ENCODE results near the gene ZNF283.

The ZNF283 gene

DNA sequence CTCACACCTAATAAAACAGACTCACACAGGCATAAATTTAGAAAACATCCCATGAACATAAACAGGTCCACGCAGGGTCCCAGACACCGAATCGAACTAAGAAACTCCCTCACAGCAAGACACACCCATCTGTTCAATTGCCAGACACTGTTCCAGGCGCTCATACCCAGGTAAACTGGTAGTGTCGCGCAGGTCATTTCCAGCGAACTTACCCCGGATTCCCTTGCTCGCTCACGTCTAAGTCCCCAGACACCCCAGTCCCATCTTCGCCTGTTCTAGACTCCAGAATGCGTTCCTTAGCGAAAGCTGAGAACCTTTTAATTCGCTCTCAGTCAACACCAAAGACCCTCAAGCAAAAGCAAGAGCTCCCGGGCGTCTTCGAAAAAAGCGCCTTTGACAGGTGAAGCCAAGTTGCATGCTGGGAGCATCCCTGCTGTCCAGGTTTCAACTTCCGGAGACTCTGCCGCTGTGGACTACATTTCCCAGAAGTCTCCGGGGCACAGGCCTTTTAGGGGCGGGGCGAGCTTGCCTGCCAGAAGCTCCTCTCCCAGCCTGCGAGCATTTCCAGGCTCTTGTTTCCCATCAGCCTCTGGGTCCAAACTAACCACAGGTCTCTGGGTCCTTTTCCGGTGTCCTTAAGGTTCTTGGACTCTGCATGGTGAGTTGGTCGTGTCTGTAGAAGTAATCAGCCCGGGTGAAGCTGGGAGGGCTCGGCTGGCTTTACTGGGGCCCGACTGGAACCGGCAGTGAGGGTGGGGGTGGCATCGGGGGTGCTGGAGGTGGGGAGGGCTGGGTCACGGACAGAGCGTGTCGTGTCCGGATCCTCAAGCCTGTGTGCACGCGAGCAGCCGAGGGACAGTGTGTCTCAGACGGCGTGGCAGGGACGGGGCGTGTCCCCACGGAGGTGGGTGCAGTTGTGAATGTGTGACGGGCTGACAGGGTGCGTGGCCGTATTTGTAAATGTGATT is at the start of gene ZNF283:
ZNF283 (plus strand) TSS at position 535 of the 968 bp plus-strand sequence. CDS start 6,184 bp downstream, outside the sequence.
- peak; percentile 52 to 72 for DNase-seq (ENCODE audit: low read depth in 2 of 2)

DNA sequence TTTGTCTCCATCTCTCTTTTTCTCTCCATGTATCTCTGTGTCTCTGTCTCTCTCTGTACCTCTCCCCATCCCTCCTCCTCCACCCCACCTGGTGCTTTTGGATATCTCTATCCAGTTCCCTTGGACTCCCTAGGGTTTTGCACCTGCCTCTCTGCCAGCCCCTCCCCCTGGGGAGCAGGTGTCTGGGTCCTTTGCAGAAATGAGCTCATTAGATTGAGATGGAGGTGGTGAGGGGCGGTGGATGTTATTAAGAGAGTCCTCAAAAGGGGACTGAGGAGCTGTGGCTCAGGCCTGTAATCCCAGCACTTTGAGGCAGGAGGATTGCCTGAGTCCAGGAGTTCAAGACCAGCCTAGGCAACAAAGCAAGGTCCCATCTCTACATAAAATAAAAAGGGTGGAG is 48.5 kb upstream of the ZNF283 start:
- no peak for DNase-seq (ENCODE audit: low read depth in 2 of 2)

DNA sequence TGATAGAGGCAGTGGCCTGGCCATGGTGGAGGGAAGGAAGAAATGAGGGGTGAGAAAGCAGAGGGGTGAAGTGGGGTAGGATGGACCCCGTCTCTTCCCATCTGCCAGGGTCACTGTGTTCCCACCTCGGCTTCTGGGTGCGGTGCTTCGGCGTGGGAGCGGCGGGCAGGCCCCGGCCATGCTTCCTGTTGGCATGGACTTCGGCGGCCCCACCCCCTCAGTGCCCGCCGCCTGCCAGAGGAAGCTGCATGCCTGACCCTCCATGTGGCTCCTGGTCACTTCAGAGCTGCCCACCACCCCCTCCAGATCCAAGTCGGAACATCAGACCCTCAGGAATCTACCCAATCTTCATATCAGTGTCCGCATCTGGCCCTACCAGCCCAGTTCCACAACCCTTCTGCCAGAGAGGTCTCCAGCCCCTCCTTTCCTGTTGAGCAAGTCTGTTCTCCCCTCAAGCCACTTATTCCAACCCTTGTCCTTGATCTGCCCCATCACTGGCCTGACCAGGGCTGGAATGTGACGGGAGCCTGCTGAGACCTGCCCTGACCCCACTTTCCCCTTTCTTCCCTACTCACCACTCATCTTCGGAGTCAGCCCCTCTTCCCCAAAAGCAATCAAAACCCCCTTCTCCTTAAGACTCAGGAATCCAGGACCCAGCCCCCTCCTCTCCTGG is 47.8 kb upstream of the ZNF283 start:
- DNase-seq (ENCODE audit: low read depth in 2 of 2), result no peak

DNA sequence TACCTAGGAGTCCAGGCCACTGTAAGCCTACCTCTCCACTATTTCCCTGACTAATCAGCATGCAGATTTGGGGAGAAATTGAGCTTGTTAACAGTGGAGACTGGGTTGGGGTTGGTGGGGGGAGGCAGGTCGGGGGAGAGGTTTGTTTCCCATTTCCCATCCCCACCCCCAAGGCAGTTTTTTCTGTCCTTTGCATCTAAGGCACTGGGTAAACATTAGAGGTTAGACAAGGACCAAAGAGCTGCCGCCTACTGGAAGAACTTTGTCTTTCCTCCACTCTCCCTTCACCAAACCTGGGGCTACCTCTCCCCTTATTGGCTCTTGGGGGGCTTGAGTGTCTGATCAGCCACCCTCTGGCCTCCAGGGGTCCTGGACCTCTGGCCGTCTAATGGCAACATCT is 47.3 kb upstream of the ZNF283 start:
- DNase-seq (ENCODE audit: low read depth in 2 of 2), result no peak

DNA sequence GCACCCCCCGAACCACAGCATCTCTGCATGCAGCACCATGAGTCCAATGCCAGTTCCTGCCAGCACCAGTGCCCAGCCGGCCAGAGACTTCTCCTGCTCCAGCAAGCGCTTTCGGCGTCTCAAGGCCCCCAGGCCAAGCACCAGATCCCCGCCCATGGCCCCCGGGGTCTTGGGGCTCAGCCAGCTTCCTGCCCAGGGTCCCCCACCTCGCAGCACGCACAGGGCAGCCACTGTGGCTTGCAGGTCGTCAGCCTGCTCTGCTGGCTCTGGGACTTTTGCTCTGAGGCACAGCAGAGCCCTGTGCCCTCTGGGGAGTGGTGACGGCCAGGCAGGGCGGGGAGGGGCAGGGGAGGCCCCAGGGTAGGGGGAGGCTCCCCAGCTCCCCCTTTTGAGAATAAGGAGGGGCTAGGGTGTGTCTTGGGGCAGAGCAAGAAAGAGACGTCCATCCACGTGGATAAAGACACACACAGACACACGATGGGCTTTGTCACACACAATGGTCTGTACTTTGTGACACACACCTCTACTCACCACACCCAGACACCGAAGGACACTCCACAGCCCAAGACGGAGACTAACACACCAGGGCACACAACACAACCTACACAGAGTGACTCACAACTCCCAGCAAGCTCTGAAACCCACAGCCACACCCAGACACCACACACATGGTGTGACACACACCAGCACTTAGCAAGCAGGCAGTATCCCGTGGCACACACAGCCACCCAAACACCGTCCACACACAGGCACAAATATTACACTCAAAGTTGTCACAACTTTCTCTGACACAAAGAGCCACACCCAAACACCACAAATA is 46.2 kb upstream of the ZNF283 start, which contains the start of gene KCNN4:
KCNN4 (minus strand) TSS at position 268 of the 820 bp plus-strand sequence; CDS start at position 156, 112 bp downstream.
- DNase-seq (ENCODE audit: low read depth in 2 of 2), result no peak

DNA sequence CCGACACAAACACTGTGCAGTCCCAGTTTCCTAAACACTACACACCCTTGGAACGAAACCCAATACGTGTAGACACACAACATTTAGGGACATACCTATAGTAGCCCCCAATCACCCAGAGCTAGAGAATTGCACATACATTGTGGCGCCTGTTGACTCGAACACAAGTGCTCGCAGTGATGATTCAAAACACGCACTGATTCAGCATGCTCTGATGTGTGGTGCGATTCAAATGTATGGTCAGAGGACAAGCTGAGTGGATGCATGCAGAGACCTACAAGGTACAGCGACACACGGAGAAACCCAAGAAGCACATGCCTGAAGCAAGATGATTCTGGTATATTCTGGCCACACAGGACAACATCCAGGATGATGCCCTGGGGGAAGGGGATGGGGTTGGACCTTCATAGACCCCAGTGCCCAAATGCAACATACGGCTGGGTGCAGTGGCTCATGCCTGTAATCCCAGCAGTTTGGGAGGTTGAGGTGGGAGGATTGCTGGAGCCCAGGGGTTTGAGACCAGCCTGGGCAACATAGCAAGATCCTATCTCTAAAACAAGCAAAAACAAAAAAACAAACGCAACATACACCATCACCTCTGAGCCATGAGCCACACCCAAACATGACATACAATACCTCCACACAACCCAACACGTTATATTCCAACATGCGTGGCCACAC is 45.4 kb upstream of the ZNF283 start:
- no peak for DNase-seq (ENCODE audit: low read depth in 2 of 2)

DNA sequence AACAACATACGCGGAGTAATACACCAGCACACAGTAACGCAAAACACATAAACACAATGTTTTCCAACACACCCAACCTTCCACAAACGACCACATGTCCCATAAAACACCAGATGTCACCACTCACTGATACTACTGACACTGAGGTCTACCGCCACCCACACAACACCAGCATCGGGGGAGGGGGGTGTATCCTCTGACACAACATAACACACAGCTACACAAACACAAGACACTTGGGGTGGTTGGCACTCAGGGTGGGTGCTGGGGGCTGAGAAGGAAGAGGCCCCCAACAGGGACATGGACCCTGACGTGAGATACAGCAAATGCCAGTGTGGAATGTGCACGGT is 44.8 kb upstream of the ZNF283 start:
- DNase-seq (ENCODE audit: low read depth in 2 of 2), result no peak

DNA sequence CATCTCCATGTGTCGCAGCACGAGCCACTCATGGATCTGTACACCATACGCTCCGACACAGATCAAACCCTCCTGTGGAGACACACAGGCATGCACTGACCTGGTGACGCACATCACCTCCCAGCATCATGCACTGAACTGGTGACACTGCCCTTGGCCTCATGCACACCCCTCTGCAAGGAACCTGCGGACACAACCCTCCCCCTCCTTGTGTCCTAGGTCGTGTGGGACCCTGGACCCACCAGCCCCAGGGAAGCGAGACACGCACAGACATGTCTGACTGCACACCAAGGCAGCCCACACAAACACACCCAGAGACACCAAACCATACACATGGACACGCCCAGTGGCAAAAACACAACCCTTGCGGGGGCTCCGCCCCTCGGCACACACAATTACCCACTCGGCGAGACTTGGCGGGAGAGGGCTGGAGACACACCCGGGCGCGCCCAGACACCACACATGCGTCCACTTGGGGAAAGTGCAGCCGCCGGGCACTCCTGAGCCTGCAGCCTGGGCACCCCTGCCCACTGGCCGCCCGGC is 44.4 kb upstream of the ZNF283 start:
- DNase-seq (ENCODE audit: low read depth in 2 of 2), result no peak

DNA sequence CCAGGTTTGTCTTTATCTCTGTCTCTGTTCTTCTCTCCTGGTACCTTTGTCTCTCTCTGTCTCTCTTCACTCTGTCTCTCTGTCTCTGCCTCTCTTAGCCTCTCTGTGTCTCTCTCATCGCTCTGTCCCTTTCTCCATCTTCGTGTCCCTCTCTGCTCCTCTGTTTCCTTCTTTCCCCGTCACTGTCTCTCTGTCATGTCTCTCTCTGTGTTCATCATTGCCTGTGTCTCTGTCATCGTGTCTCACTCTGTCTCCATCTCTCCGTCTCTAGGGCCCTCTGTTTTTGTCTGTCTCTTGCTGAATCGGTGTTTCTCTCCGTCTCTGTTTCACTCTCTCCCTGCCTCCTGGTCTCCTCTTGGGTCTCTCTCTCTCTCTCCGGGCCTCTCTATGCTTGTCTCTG is 43.5 kb upstream of the ZNF283 start:
- DNase-seq (ENCODE audit: low read depth in 2 of 2), result no peak

DNA sequence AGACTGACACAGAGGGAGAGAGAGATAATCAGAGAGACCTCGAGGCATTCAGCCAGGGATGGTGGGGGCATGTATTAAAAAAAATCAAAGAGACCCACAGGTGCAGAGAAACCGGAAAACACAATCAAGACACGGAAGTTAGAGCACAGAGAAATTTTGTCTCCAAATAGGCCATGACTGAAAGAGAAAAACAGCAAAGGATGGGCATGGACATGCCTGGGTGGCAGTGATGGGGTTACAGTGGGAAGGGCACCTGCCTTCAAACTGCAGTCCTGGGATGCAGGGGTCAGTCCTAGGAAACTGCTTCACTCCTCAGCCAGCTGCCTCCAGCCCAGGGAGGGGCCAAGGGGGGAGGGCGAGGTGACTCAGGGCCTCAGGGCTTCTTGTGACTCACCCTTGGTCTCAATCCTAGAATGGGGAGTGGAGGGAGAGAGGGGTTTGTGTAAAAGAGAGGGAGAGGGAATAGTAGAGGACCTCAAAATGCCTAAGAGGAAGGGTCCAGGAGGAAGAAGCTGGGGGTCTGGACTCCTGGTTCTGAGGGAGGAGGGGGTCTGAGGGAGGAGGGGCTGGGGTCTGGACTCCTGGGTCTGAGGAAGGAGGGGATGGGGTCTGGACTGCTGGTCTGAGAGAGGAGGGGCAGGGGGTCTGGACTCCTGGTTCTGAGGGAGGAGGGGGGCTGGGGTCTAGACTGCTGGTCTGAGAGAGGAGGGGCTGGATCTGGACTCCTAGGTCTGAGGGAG is 42.7 kb upstream of the ZNF283 start:
- DNase-seq (ENCODE audit: low read depth in 2 of 2), result no peak

DNA sequence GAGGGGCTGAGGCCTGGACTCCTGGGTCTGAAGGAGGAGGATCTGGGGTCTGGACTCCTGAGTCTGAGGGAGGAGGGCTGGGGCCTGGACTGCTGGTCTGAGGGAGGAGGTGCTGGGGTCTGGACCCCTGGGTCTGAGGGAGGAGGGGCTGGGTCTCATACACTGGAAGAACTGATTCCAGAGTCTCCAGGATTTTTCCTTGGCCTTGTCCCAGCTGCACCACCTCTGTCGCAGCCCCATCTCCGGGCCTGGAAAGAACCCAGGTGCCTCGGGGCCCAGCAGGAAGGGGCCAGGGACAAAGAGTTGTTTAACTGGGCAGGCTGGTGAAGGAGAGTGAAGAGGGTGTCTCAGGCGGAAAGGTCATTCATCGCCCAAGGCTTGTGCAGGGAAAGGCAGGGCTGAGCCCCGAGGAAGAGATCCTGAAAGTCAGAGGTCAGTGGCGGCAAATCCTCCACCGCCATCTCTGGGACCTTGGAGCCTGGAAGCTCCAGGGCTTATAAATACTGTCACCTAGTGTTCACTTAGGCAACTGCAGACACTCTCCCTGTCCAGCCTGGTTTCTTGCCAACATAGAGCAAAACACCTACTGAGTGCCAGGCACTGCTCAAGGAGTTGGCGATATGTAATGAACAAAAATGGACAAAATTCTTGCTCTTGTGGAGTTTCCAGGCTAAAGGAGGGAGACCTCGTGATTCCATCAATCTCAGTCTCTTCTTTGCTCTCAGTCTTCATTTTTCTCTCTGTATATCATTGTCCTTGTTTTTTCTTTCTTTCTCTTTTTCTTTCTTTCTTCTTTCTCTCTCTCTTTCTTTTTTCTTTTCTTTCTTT is 41.9 kb upstream of the ZNF283 start:
- DNase-seq (ENCODE audit: low read depth in 2 of 2), result no peak

DNA sequence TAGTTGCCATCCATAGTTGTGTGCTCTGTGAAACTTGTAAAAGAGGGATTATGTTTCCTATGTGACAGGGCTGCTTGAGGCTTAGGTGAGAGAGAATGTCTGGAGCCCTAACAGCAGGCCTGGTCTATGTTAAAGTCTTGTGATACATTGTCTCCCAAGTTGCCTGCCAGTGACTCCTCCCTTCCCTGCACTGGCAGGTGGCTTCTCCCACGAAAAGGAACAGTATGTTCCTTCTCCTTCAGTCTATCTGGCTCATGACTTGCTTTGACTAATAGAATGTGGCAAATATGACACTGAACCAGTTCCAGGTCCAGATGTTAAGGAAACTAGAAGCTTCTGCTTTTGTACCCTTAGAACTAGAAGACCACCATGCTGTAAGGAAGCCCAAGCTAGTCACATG is 40.5 kb upstream of the ZNF283 start:
- no peak for DNase-seq (ENCODE audit: low read depth in 2 of 2)

DNA sequence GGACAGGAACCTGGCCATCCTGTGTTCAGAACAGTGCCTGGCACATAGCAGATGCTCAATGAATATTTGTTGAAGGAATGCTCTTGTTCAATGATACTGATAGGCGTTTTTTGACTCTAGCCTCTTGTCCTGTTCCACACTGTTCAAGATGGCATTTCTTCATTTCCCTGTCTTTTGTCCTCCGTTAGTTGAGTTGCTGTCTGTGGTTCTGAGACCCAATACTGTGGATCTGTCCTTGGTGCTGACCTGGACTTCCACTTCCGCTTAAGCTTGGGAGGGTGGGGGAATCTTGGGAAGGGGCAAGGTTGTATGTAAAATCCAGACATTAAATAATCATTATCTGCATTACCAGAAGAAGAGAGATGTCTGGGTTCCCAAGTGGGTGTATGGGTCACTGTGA is 38.1 kb upstream of the ZNF283 start:
- no peak for DNase-seq (ENCODE audit: low read depth in 2 of 2)

DNA sequence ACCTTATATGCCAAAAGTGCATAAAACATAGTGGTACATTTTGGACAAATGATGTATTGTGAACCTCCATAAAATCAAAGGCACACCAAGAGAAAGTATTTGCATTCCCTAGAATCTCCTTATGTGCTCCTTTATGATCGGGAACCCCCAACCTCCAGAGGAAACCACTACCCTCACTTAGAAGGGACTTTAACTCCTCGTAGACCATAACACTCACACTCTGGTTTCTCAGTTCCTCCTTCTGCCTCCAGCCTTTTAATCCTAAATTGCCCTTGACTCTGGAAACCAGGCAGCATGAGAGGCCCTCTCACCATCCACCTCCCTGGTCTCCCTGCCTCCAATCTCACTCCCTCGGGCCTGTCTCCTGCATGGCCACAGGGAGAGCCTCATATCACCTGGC is 36.5 kb upstream of the ZNF283 start:
- no peak for DNase-seq (ENCODE audit: low read depth in 2 of 2)

DNA sequence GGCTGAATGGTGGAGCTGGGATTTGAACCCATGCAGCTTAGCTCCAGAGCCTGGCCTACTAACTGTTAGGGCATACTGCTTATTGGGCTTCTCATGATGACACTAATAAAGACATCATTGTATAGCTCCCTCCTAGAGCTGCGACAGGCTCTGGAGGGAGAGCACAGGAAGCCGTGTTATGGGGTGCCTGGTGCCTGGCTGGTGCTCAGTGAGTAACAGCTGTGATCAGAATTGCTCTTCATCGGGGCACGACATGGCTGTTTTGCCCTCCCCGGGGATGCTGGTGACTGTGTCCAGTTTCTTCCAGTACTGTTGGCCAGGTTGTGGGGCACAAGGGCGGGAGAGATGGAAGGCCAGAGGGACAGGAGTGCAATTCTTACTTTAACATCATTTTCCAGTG is 30.0 kb upstream of the ZNF283 start:
- no peak for DNase-seq (ENCODE audit: low read depth in 2 of 2)

DNA sequence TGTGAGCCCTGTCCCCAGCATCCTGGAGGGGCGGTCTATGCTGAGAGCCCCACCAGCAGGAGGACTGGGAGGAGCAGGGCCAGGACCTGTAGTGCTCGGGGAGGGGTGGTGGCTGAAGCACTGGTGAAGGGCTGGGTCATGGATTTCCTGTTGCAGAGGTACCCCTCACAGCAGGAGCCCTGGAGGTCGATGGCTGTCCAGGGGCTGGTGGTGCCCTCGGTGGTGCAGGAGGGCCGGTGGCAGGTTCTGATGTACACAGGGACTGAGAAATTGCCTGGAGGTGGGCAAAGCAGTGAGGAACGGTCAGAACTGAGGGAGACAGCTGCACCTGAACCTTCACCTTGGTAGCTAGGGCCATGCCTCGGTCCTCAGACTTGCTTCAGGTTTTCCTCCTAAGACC is 29.6 kb upstream of the ZNF283 start:
- no peak for DNase-seq (ENCODE audit: low read depth in 2 of 2)

DNA sequence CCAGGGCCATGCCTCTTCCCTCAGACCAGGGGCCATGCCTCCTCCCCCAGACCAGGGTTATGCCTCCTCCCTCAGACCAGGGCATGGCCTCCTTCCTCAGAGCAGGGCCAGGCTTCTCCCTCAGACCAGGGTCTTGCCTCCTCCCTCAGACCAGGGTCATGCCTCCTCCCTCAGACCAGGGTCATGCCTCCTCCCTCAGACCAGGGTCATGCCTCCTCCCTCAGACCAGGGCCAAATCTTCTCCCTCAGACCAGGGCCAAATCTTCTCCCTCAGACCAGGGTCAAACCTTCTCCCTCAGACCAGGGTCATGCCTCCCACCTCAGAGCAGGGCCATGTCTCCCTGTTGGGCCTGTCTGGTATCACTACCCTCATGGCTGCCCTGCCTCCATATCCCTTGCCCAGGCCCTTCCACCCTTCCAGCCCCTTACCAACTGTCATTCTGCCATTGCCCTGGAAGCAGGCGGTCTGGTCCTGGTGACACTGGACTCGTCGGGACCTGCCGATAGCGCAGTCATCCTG is 29.0 kb upstream of the ZNF283 start:
- DNase-seq (ENCODE audit: low read depth in 2 of 2), result no peak

DNA sequence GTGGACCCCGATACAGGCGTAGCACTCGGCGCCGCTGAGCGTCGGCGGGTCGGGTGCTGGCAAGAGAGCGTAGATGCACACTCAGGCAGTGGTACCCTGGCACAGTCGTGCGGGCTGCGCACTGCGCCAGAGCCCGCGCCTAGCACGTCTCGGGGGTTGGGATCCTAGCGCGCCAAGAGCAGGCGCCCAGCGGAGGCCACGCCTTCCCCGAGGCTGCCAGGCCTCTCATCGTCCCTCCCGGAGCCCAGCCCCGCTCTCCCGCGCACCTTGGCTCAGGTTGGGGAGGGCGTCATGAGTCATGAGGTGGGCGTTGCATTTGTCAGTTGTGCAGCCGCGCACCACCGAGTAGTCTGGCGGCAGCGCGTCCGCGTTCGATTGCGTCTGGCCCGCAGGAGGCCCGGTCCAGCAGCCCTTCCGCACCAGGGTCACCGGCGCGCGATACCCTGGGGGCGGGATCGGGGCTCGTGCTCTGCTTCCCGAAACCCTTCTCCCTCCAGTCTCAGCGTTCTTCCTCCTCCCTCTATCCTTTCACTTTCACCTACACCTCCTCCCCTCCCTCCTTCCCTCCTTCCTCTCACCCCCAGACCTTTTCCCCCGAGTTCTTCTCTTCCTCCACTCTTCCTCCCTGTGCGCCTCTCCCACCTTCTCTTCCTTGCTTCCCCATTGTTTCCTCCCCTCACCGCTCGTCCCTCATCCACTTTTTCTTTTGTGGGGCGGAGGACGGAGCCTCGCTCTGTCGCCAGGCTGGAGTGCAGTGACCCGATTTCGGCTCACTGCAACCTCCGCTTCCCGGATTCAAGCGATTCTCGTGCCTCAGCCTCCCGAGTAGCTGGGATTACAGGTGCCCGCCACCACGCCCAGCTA is 28.3 kb upstream of the ZNF283 start:
- DNase-seq (ENCODE audit: low read depth in 2 of 2), result peak in 1 of 2 donors; percentile 19
